GM12878 (cell line): ENCODE results near the gene ACSS1. TPM values are rescaled to one million over a fixed set of nuclear protein-coding genes. Genes with fewer than 3 reads are reported as not detected.

Experiments
- ATAC-seq: fragments of 200-7000 bp; cut with Tn5 transposase; 3 replicates; pipeline ENCODE4 v1.9.1; 2020; ENCODE audit warnings: mild to moderate bottlenecking, moderate library complexity
- BruUV-seq: library from RNA; stranded (reverse); fragments of 400-500 nt; replicated peaks from 2 replicates; lab custom pipeline; 2021; lab: Mats Ljungman, UMichigan
- CTCF ChIA-PET: fragments of 300-600 bp; sonication (Branson Sonifier 250); formaldehyde crosslinking; extraction: SDS; loops from one replicate; lab custom pipeline; 2021; ENCODE audit warnings: inconsistent platforms; lab: Yijun Ruan, JAX
- POLR2A ChIA-PET: fragments of 350-600 bp; formaldehyde crosslinking; extraction: SDS; loops from one replicate; lab custom pipeline; 2021; ENCODE audit warnings: inconsistent platforms; lab: Charles Lee
- RAD21 ChIA-PET: fragments of 300-600 bp; sonication (Branson Sonifier 250); formaldehyde crosslinking; loops from one replicate; lab custom pipeline; 2023; ENCODE audit warnings: antibody characterized with exemption; ENCODE audit not compliant: unreplicated experiment; lab: Charles Lee
- SMC1A ChIA-PET: fragments of 300-600 bp; sonication (Branson Sonifier 250); formaldehyde crosslinking; loops from one replicate; lab custom pipeline; 2023; ENCODE audit not compliant: unreplicated experiment, uncharacterized antibody; lab: Charles Lee
- DNase-seq: peaks from one replicate; pipeline ENCODE4 v3.0.0-alpha.2; 2011; ENCODE audit warnings: low read depth, low spot score
- FAIRE-seq: peaks from 3 replicates; lab custom pipeline; 2011; peaks lifted over from hg19 to GRCh38; lab: Jason Lieb, UNC
- H2AFZ ChIP-seq: 2 replicates; pipeline ENCODE4 v1.6.0; 2011; ENCODE audit warnings: low read depth, low read length, control low read depth; ENCODE audit not compliant: control insufficient read depth
- H3K27ac ChIP-seq: 2 replicates; pipeline ENCODE4 v1.5.1; 2011; ENCODE audit warnings: control low read depth; ENCODE audit not compliant: control insufficient read depth, insufficient read depth
- H3K27me3 ChIP-seq, 2 experiments: replicated peaks in 1 of 2; 2 replicates each; pipeline versions ENCODE4 v1.6.0 to v1.6.1; 2011; ENCODE audit warnings: low read length in 1 of 2; ENCODE audit not compliant: control insufficient read depth in 2 of 2, insufficient read depth in 2 of 2
- H3K36me3 ChIP-seq, 2 experiments: 2 replicates each; pipeline ENCODE4 v1.5.1; 2011; ENCODE audit warnings: low read length in 1 of 2; ENCODE audit not compliant: control insufficient read depth in 2 of 2, insufficient read depth in 2 of 2
- H3K4me1 ChIP-seq: 2 replicates; pipeline ENCODE4 v1.6.1; 2011; ENCODE audit warnings: mild to moderate bottlenecking, low read length, moderate library complexity, mixed read lengths; ENCODE audit not compliant: control insufficient read depth, insufficient read depth
- H3K4me2 ChIP-seq: 2 replicates; pipeline ENCODE4 v1.6.0; 2011; ENCODE audit warnings: control low read depth; ENCODE audit not compliant: control insufficient read depth, insufficient read depth
- H3K4me3 ChIP-seq: fragments of 200-600 bp; sonication (generic); 2 replicates; pipeline ENCODE4 v1.5.1; 2016
- H3K79me2 ChIP-seq: 2 replicates; pipeline ENCODE4 v1.6.0; 2011; ENCODE audit warnings: low read length; ENCODE audit not compliant: control insufficient read depth, insufficient read depth
- H3K9ac ChIP-seq: 2 replicates; pipeline ENCODE4 v1.8.0; 2011; ENCODE audit warnings: low read length, control low read depth, mixed read lengths; ENCODE audit not compliant: control insufficient read depth, insufficient read depth
- H3K9me3 ChIP-seq: replicated peaks from 3 replicates; pipeline ENCODE4 v1.5.1; 2011; ENCODE audit warnings: mild to moderate bottlenecking, low read length; ENCODE audit not compliant: control insufficient read depth, insufficient read depth
- H4K20me1 ChIP-seq: 2 replicates; pipeline ENCODE4 v1.6.0; 2011; ENCODE audit not compliant: control insufficient read depth, insufficient read depth
- ATF7 ChIP-seq: fragments of 450-650 bp; IDR thresholded peaks from 2 replicates; pipeline ENCODE4 v1.6.1; 2016; ENCODE audit warnings: low read depth, mild to moderate bottlenecking
- BCL3 ChIP-seq: IDR thresholded peaks from 2 replicates; pipeline ENCODE4 v1.6.1; 2011; ENCODE audit warnings: borderline replicate concordance, low read depth, mild to moderate bottlenecking, moderate library complexity, low read length; ENCODE audit not compliant: insufficient read depth, poor library complexity, severe bottlenecking
- CBFB ChIP-seq: IDR thresholded peaks from 2 replicates; pipeline ENCODE4 v1.6.1; 2016; ENCODE audit warnings: antibody characterized with exemption, low read depth
- CBX3 ChIP-seq: fragments of 200-600 bp; sonication (generic); IDR thresholded peaks from 2 replicates; pipeline ENCODE4 v1.6.1; 2016; ENCODE audit warnings: low read depth, borderline replicate concordance
- CHD4 ChIP-seq: fragments of 200-600 bp; sonication (generic); IDR thresholded peaks from 2 replicates; pipeline ENCODE4 v1.6.1; 2016; ENCODE audit warnings: mild to moderate bottlenecking
- EGR1 ChIP-seq, 2 experiments: IDR thresholded peaks; 1 replicate in 1 of 2; 2 replicates in 1 of 2; pipeline ENCODE4 v1.6.1; 2011 to 2012; ENCODE audit warnings: low read depth in 2 of 2, low read length in 2 of 2, borderline replicate concordance in 1 of 2, mild to moderate bottlenecking in 1 of 2, moderate library complexity in 1 of 2
- FOS ChIP-seq: IDR thresholded peaks from 3 replicates; pipeline ENCODE4 v1.6.1; 2011; ENCODE audit warnings: borderline replicate concordance; ENCODE audit not compliant: insufficient read length; ENCODE audit errors: extremely low read depth
- HDGF ChIP-seq: fragments of 450-650 bp; IDR thresholded peaks from 2 replicates; pipeline ENCODE4 v1.6.1; 2016; ENCODE audit warnings: antibody characterized with exemption
- NFIC ChIP-seq: IDR thresholded peaks from 2 replicates; pipeline ENCODE4 v1.6.1; 2012; ENCODE audit warnings: low read depth, mild to moderate bottlenecking, inconsistent platforms, low read length, moderate library complexity
- NR2C2 ChIP-seq: IDR thresholded peaks from 2 replicates; pipeline ENCODE4 v1.6.1; 2011; ENCODE audit warnings: borderline replicate concordance, low read depth; ENCODE audit not compliant: control insufficient read depth, insufficient read length
- NR2F1 ChIP-seq: fragments of 450-650 bp; conservative IDR thresholded peaks from 2 replicates; pipeline ENCODE4 v1.6.1; 2017; ENCODE audit warnings: mild to moderate bottlenecking
- PAX8 ChIP-seq: fragments of 450-650 bp; IDR thresholded peaks from 2 replicates; pipeline ENCODE4 v1.6.1; 2017; ENCODE audit warnings: mild to moderate bottlenecking, moderate library complexity
- RBBP5 ChIP-seq: fragments of 200-600 bp; sonication (generic); conservative IDR thresholded peaks from 2 replicates; pipeline ENCODE4 v1.6.1; 2016
- SMAD1 ChIP-seq: fragments of 450-650 bp; IDR thresholded peaks from 2 replicates; pipeline ENCODE4 v1.6.1; 2018; ENCODE audit warnings: mild to moderate bottlenecking, low read depth; ENCODE audit not compliant: partially characterized antibody
- SUZ12 ChIP-seq: fragments of 200-600 bp; sonication (generic); IDR thresholded peaks from one replicate; pipeline ENCODE4 v1.6.1; 2018; ENCODE audit warnings: antibody characterized with exemption, mild to moderate bottlenecking; ENCODE audit not compliant: unreplicated experiment
- ZBTB4 ChIP-seq: fragments of 450-650 bp; formaldehyde crosslinking; IDR thresholded peaks from 2 replicates; pipeline ENCODE4 v1.4.0; 2022; ENCODE audit warnings: mild to moderate bottlenecking, moderate library complexity
- ZNF622 ChIP-seq: fragments of 450-650 bp; IDR thresholded peaks from 2 replicates; pipeline ENCODE4 v1.6.1; 2017; ENCODE audit warnings: mild to moderate bottlenecking, inconsistent platforms
- WGBS: methylation state at CpG from one replicate; pipeline ENCODE4 v1.1.6; 2016; ENCODE audit warnings: low lambda C conversion rate; ENCODE audit not compliant: insufficient replicate concordance, insufficient coverage; ENCODE audit errors: missing lambda C conversion rate; 5-methylcytosine and 5-hydroxymethylcytosine counted together
- in situ Hi-C: fragments of 300-500 bp; cut with MboI; formaldehyde crosslinking; loops from 9 replicates; pipeline ENCODE4 v1.14.3; 2018; ENCODE audit warnings: mixed read lengths
- intact Hi-C: fragments of 100-400 bp; cut with micrococcal nuclease; formaldehyde crosslinking; loops from one replicate; pipeline ENCODE4 v1.14.2; 2022; ENCODE audit not compliant: unreplicated experiment
- polyA plus RNA-seq, 11 experiments: library from polyadenylated mRNA; depleted of rRNA in 4 of 11; unstranded in 6 of 11; stranded (reverse) in 5 of 11; fragments of >200 nt; fragmentation: Nextera tagmentation in 4 of 11; fragmentation: Illumina TruSeq in 1 of 11; extraction: Ambion mirVana in 4 of 11; extraction: Trizol in 1 of 11; gene quantifications; 1 replicate in 1 of 11; 2 replicates in 10 of 11; pipeline versions ENCODE4 v1.2.1 to v1.2.3, GENCODE V29; 2011 to 2016; ENCODE audit warnings: inconsistent platforms in 2 of 11, missing spikeins in 2 of 11, low read depth in 1 of 11
- total RNA-seq, 4 experiments: library from RNA; depleted of rRNA in 3 of 4; stranded (reverse); fragments of >200 nt in 3 of 4; fragmentation: Illumina TruSeq in 1 of 4; extraction: Trizol in 1 of 4; gene quantifications; 2 replicates each; pipeline versions ENCODE4 v1.2.1 to v1.2.3, GENCODE V29; 2013 to 2021

The ACSS1 gene
- total and polyA plus RNA-seq, 10 of the 15 experiments (the other 5 are each of a cell fraction or from before 2014, with no cell fraction given) = 1.3 to 44.9 (median 31.1) TPM

- TF ChIP-seq NR2C2 (no peak), SMAD1 (no peak), EGR1 (IDR thresholded peaks at IDR 0.05; ENCODE audit: borderline replicate concordance in 1 of 2, low read depth in 2 of 2, low read length in 2 of 2) (no peak), ZNF622 (no peak)
Measured at GRCh38 chr20:25018841-25019240, 39.1 kb downstream of the ACSS1 start (continued).

GRCh38 chr20:25018425-25018824 is 39.5 kb downstream of the ACSS1 start:
- H3K9me3 ChIP-seq = no peaks in the 10 kb centered on the region
- SMC1A ChIA-PET = no interaction called here
- no peak overlapping the region for H3K27ac ChIP-seq
- RAD21 ChIA-PET = no interaction called here
- intact Hi-C loops (no loop called here), in situ Hi-C loops (no loop called here)
- FAIRE-seq = no peak
- peaks cover 8 to 11% of the 10 kb centered on the region in 2 experiments; a peak in 3 of 4 replicates for H3K36me3 ChIP-seq
- WGBS = 76% methylated on average over 2 of the region's 2 CpGs
- ATAC-seq = no peak
- no TSS peak for BruUV-seq
- DNase-seq = no peak
- H3K9ac ChIP-seq = no peak overlapping the region
- CTCF ChIA-PET = no interaction called here
- POLR2A ChIA-PET = no interaction called here
- no peaks in the 10 kb centered on the region for H4K20me1 ChIP-seq
- H3K4me2 ChIP-seq = no peak overlapping the region
- H3K4me1 ChIP-seq = no peaks in the 10 kb centered on the region; the same call in 1 of the 2 replicates
- no peak overlapping the region for H2AFZ ChIP-seq
- no peaks in the 10 kb centered on the region for H3K27me3 ChIP-seq
- H3K4me3 ChIP-seq = no peak overlapping the region
- no peaks in the 10 kb centered on the region for H3K79me2 ChIP-seq
- no peak for TF ChIP-seq CBX3
- no peak for TF ChIP-seq ATF7
- no peak for TF ChIP-seq FOS
- TF ChIP-seq NFIC = no peak
- no peak for TF ChIP-seq NR2F1
- no peak for TF ChIP-seq BCL3
- no peak for TF ChIP-seq PAX8
- TF ChIP-seq HDGF = no peak
- TF ChIP-seq RBBP5 = no peak
- no peak for TF ChIP-seq CHD4
- no peak for TF ChIP-seq CBFB
- no peak for TF ChIP-seq SUZ12
- no peak for TF ChIP-seq ZBTB4 (CRISPR knock-in tag)
